GM12872 (cell line): ENCODE measurements around the gene GPRC6A.
A peak's percentile ranks its signal among the peaks of the same experiment; 100 is the strongest.

ENCODE experiments used
- TF ChIP-seq, protein P1 (sequence below): IDR thresholded peaks from 3 replicates; pipeline ENCODE4 v1.5.1; 2011; ENCODE audit warnings: low read depth, mild to moderate bottlenecking, low read length, moderate library complexity; ENCODE audit not compliant: insufficient read depth

The GPRC6A gene

DNA sequence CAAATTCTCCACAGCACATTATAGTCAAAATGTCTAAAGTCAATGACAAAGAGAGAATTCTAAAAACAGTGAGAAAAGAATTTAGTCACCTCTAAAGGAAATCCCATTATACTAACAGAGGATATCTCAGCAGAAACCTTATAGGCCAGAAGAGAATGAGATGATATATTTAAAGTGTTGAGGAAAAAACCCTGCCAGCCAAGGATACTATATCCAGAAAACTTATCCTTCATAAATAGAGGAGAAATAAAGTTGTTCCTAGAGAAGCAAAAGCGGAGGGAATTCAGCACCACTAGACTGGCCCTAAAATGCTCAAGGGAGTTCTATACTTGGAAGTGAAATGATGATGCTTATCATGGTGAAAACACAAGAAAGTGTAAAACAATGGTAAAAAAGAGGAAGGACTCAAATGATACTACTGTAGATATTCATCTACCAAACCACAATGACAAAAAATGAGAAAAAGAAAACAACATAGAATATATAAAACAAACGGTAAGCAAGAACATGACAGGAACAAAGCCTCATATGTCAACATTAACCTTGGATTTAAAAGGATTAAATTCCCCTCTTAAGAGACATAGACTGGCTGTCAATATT lies 16.7 kb downstream of the GPRC6A start:
- TF ChIP-seq, protein P1, sequence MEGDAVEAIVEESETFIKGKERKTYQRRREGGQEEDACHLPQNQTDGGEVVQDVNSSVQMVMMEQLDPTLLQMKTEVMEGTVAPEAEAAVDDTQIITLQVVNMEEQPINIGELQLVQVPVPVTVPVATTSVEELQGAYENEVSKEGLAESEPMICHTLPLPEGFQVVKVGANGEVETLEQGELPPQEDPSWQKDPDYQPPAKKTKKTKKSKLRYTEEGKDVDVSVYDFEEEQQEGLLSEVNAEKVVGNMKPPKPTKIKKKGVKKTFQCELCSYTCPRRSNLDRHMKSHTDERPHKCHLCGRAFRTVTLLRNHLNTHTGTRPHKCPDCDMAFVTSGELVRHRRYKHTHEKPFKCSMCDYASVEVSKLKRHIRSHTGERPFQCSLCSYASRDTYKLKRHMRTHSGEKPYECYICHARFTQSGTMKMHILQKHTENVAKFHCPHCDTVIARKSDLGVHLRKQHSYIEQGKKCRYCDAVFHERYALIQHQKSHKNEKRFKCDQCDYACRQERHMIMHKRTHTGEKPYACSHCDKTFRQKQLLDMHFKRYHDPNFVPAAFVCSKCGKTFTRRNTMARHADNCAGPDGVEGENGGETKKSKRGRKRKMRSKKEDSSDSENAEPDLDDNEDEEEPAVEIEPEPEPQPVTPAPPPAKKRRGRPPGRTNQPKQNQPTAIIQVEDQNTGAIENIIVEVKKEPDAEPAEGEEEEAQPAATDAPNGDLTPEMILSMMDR: no peak

DNA sequence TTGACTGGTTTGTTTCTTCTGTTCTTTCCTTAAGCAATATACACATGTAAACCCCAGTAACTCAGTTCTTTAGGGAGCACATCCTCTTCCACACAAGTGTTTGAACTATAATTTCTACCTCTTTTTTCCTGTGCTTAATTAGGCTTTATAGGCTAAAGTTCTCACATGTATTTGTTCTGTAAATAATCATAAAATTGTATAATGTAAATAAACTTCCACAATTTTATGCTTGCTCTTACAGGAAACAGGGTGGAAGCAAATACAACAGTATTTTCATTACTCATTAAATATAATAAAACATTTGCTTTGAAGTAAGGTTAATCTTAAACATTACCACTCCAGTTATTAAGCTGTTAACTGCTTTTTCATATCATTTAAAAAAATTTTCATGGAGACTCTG lies 26.9 kb downstream of the GPRC6A start:
- TF ChIP-seq, protein P1: no peak

DNA sequence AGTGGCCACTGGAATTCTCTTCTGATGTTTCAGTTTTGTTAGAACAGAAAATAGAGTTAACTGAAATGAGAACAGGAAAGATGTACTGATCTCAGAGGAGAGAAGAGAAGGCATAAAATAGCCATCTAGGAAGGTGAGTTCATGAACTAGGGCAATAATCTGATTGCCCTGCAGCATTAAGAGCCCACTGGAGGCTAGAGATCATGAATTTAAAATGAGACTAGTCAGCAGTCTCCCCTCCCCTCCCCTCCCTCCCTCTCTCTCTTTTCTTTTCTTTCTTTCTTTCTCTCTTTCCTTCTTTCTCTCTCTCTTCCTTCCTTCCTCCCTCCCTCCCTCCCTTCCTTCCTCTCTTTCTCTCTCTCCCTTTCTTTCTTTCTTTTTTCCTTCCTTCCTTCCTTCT lies 28.9 kb downstream of the GPRC6A start:
- TF ChIP-seq, protein P1: no peak

DNA sequence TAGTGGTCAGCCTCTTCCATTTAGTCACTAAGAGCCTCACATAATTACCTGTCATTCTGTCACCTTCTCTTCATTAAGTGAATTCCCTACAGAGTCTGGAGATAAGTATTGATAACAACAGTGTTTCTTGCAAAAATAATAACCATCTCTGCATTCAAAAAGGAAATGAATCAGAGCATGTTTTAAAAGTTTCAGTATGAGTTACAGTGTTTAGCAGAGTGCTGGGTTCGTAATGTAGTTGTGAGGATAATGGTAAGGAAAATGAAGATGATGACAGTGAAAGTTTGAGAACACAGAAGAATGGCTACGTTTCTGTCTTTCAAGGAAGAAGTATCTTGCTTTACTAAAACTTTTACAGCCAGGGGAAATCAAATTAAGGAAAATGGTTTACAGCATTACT lies 31.3 kb downstream of the GPRC6A start:
- TF ChIP-seq, protein P1: no peak

DNA sequence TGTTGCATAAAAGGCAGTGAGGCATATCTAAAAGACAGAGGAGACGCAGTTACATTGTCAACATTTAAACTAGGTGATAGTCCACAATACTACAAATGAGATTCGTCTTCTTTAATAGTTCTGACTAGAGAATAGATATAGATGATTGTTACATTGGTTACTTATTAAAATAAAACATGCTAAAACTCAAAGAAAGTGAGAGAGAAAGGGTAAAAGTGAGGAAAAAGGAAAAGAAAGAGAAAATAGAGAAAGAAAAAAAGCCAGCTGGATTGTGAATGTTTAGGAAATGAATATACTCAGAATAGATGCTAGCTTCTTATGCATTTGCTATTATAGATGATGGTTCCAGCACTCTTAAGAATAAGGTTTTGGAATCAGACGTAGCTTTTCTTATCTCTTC lies 35.7 kb downstream of the GPRC6A start:
- TF ChIP-seq, protein P1: no peak

DNA sequence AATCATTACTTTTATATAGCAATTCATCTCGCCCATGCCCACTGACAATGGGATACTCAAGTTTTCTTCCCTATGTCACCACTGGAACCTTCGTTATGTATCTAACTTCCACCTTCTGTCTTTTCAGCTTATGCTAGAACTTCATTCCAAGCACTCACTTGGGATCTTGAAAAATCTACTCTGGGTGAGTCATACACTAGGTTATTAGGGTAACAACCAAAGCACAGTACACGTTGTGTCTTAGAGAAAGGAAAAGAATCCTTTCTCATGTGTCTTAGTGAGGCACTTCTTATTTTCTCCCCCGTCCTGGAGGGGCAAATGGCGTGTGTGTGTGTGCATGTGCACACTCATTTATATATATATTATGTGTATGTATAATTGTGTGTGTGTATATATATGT lies 45.0 kb downstream of the GPRC6A start:
- TF ChIP-seq, protein P1: no peak

DNA sequence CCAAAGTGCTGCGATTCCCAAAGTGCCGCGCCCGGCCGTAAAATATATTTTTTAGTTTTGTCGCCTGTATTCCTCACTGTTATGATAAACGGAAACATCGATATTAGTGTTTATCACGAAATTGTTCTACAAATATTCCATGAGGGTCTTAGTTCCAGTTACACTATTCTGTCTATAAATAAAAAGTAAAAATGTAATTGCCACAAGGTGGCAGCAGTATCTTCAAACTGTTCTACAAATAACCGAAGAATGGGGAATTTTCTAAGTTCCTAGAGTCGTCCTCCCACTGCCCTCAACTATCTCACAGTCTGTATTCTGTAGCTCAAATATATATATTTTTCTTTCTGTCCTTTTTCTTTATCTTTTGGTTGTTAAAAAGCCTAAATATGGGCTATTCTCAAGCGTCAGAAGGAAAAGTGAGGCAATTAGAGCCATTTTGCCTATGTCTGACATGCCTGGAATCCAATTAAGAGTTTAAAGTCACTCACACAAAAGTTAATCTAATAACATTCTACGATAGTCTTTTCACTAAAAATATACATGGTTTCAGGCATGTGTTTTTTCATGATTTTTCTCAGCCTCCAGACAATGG lies 49.2 kb downstream of the GPRC6A start:
- TF ChIP-seq, protein P1: peak; percentile 33; the same call in 2 of the 3 replicates

DNA sequence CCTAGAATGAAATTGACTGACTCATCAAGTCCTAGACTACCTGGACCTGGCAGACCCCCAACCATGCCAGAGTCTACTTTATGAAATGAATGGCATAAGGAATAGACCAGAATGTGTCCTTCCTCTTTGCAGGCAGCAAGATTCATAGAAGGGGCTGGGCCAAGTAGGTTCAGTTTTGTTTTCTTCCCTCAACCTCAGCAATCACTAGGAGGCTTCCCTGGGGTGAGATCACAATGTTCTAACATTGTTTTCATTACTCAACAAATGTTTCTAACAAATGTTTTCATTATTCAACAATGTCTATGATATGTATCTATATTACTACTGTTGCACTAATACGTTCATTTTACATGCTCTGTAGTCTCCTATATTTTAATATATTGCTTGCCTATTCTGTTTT lies 55.0 kb downstream of the GPRC6A start:
- TF ChIP-seq, protein P1: no peak
